GM21576 (cell line): ENCODE results near the gene PAPPA2.
"Not testable (repeated sequence)": the region's sequence is repeated elsewhere in the genome, so short reads cannot be mapped to it uniquely, and the experiment has no call there.

Experiments
- ATAC-seq: cut with Tn5 transposase; IDR thresholded peaks from one replicate; pipeline ENCODE4 v1.9.1; 2021; ENCODE audit warnings: mild to moderate bottlenecking, moderate library complexity; ENCODE audit not compliant: unreplicated experiment

Gene PAPPA2, protein sequence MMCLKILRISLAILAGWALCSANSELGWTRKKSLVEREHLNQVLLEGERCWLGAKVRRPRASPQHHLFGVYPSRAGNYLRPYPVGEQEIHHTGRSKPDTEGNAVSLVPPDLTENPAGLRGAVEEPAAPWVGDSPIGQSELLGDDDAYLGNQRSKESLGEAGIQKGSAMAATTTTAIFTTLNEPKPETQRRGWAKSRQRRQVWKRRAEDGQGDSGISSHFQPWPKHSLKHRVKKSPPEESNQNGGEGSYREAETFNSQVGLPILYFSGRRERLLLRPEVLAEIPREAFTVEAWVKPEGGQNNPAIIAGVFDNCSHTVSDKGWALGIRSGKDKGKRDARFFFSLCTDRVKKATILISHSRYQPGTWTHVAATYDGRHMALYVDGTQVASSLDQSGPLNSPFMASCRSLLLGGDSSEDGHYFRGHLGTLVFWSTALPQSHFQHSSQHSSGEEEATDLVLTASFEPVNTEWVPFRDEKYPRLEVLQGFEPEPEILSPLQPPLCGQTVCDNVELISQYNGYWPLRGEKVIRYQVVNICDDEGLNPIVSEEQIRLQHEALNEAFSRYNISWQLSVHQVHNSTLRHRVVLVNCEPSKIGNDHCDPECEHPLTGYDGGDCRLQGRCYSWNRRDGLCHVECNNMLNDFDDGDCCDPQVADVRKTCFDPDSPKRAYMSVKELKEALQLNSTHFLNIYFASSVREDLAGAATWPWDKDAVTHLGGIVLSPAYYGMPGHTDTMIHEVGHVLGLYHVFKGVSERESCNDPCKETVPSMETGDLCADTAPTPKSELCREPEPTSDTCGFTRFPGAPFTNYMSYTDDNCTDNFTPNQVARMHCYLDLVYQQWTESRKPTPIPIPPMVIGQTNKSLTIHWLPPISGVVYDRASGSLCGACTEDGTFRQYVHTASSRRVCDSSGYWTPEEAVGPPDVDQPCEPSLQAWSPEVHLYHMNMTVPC (N-terminal part only)

DNA sequence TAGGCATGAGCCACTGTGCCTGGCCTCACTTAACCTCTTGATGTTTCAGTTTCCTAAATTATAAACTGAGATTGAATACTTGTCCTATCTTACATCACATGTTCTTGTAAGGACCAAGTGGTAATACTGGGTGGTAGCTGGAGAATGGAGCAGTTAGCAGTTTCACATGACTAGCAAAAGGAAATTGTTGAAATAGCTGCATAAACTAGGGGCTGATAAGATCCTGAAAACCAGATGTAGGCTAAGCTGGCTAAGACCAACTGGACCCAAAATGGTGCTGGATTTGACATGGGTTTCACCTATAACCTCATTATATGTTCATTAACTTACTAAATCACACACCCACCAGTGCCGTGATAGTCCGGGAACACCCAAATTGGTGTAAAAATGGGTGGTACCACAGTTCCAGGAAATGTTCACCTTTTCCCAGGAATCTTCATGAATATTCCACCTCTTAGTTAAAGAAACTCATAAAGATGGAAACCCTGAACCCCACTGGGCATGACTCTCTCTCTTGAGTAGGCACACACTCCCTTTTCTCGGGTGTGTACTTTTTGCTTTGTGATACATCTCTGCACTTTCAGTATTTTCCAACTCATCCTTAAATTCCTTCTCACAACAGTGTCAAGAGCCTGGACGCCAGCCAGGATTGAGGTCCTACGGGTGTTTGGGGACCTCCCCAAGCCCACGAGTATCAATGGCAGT is at the start of gene PAPPA2:
Gene PAPPA2, plus strand, starts transcription at position 502 of the 705 bp plus-strand sequence. CDS start 93,148 bp downstream, outside the sequence.
- no peak for ATAC-seq

- no peak for ATAC-seq
These were observed 46.2 kb upstream of the PAPPA2 start for GRCh38 chr1:176416777-176417176.

GRCh38 chr1:176419608-176420007 is 43.4 kb upstream of the PAPPA2 start:
- not testable (repeated sequence) for ATAC-seq

DNA sequence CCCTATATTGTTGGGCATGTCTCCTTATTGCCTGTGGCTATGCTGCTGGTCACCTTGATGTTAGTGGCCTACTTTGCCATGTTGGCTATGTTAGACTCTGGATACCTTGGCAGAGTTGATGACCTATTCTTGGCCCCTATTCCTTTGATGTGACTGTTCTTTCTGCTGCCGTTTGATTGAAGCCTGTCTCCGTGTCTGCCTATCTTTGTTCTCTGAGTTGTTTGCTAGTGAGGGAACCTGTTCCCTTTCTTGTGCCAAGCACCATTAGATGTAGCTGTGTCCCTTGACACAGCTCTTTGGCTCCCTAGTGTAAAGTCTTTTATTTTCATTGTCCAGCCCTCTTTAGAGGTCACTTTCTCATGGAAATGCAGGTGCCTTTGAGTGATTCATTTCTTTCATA is 28.7 kb upstream of the PAPPA2 start:
- no peak for ATAC-seq

DNA sequence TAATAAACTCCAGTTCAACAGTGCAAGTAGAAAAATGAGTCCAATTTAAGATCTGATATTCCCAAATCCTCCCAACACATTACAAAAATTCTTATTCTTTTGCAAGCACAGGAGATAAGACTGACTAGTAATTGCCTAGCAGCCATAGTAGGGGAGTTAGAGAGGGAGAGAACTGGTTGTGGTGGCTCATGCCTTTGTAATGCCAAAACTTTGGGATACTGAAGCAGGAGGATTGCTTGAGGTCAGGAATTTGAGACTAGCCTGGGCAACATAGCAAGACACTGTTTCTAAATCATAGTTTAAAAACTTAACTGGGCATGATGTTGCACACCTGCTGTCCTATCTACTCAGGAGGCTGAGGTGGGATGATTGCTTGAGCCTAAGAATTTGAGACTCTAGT is 26.7 kb upstream of the PAPPA2 start:
- ATAC-seq: no peak

GRCh38 chr1:176440176-176440575 is 22.8 kb upstream of the PAPPA2 start:
- ATAC-seq: no peak

DNA sequence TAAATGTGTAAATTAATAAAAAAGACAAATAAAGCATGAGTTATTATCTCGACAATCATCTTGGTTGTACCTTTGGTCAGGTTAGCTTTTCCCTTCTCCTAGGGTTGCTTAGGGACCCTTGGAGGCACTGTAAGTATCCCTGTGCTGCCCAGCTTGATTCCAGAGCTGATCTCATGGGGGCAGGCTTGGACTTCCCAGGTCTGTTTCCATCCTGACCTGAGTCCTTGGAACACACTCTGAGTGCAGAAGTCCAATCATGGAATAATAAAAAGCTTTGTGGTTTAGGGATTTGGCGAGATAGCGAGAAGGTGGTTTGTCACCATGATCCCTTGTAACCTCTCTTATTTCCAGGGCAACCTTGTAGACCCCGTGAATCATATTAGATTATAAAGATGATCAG is 18.7 kb upstream of the PAPPA2 start:
- ATAC-seq: no peak

DNA sequence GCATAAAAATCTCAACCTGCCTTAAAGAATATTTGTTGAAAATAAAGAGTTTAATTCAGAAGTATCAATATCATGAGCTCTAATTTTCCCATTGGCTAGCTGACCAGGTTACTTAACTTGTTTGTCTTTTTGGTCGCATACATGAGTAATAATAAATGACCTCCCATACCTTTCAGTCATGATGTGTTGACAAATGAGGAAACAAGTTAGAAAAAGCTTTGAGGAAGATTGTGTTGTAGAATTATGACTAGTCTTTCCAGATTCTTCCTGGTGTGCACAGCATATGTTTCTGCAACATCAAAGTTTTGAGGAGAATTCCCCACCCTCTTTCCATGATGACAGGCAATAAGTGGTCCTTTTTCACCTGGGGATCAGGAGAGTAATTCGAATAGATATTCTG is 17.6 kb upstream of the PAPPA2 start:
- no peak for ATAC-seq

DNA sequence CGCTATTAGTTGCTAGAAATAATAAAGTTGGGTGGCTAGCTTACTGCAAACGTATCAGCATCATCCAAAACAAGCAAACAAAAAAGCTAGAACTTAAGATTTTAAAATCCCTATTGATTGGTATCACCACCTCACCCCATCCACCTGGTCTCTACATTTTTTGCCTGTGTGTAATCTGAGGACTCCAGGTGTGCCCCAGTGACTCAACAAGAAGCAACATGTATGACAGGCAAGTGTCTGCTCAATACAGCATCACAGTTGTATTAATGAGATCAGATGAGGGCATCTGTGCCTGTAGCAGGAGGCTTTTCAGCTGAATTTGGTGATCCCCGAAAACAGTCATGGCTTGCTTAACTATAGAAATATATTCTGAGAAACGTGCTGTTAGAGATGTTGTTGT is 14.6 kb upstream of the PAPPA2 start:
- ATAC-seq: no peak

- ATAC-seq: no peak
These were observed 12.4 kb upstream of the PAPPA2 start for GRCh38 chr1:176450526-176450925.

DNA sequence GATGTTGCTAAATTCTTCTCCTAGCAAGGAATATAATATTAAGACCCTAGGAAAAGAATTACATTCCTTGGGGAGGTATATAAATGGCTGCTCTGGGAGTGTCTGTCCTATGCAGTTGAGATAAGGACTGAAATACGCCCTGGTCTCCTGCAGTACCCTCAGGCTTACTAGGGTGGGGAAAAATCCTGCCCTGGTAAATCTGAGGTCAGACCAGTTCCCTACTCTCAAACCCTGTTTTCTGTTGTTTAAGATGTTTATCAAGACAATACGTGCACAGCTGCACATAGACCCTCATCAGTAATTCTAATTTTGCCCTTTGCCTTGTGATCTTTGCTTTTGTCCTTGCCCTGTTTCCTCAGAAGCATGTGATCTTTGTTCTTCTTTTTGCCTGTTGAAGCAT is 11.2 kb upstream of the PAPPA2 start:
- ATAC-seq: not testable (repeated sequence)

GRCh38 chr1:176456795-176457194 is 6.2 kb upstream of the PAPPA2 start:
- ATAC-seq: no peak

DNA sequence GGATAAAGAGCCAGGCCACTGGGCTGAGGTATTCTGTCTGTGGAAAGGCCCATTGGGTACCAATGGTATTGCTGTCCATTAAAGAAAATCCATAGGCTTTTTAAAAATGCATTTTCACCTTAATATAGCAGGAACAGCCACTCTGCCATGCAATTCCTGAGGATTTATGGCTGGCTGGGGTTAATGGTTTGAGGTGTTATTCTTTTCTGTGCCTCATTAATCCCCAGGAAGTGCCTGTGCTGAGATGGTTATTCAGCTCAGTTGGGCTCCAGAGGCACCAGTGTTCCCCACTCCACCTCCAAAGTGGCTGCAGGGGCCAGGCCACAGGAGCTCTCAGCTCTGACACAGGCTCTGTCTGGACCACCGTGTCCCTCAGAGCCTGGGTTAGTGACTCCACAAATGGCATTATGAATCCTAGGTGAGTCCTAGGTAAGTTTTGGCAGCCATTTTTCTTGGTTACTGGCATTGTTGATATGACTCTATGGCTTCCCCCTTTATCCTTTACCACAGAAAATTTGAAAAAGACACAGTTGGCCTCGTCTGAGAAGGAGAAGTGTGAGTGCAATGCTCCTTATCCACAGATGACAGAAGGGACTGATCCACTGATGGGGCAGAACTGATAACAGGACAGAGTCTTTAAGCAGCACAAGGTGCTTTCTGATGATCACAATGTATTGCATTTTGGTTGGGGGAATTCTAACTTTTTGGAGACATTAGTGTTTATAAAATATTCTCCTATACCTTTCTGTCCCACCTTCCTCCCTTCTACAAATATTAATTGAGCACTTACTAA is 2.2 kb upstream of the PAPPA2 start:
- no peak for ATAC-seq

DNA sequence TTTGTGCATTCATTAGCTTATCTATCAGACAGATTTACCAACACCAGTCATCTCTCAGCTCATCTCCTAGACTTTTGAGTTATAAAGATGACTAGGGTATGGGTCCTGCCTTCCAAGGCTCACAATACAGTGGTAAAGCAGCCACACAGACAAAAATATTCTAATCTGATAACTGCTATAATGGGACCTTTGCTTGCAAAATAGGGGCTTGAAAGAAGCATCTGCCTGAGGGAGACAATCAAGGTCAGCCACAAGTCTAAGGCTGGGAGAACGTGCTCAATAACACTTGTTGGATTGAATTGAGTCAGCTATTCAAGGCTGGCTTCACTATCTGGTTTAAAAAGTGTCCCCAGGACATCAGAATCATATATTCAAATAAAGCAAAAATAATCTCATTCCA is 1.4 kb upstream of the PAPPA2 start:
- no peak for ATAC-seq

- no peak for ATAC-seq
These were observed 3.5 kb downstream of the PAPPA2 start for GRCh38 chr1:176466514-176466913.

- ATAC-seq: no peak
These were observed 6.6 kb downstream of the PAPPA2 start for GRCh38 chr1:176469450-176470010.

DNA sequence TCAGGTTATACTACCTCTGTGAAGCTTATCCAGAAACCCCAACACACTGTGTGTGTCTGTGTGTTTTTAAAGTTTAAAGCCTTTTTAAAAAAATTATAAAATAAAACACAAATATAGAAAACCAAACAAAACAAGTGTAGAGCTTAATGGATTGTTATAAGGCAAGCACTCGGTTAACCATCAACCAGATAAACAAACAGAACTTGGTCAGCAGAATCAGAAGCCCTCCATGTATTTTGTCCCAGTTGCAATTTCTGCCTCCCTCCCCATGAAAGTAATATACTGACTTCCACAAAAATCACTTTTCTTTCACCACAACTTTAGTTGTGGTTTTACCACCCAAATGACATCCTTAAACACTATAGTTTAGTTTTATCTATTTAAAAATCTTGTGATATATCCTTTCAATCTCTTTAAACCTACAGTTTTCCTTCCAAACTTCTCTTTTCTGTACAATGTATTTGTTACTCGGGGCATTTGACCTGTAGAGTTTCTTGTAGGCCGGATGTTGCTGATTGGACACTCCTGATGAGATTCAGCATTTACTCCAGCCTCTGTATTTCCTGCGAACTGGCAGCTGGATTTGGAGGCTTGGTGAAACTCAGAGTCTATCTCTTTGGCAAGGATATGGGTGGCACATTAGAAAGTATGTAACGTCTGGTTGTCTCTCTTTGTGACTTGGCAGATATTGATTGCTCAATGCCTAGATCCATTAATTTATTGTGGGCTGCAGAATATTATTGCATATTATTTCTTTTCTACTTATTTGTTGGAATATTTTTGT is 8.6 kb downstream of the PAPPA2 start:
- ATAC-seq: no peak

DNA sequence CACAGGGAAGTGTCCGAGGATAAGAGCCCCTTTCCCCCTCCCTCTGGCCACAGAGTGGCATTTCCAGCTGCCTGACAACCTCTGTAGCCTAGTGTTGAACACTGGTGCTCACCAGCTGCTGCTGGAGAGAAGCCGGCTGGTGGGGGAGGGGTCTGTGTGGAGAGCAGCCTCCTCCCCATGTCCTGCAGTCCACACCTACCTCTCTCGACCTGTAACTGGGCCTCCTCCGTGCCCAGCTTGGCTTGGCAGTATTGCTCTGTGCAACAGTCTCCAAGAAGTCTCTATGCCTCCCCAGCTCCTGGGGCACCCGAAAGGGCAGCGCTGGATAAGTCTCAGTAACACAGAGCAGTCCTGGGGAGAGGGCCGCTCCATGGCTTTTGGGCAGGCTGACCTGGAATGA is 17.0 kb downstream of the PAPPA2 start:
- no peak for ATAC-seq

DNA sequence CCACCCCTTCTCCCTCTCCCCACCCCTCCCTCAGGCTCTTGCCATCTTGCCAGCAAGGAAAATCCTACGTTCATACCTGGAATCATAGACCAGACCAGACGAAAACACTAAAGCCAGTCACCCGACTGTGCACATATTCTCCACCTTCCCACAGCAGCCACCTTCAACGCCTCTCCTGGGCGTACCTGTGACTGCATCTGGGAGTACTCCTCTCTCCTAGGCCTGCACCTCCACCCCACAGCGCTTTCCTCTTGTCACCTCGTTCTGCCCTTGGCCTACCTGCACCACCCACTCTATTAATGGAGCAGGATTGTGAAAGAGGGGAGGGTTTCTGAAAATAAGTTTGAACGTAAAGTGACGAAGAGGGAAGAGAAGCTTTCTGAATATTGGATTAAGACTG is 17.8 kb downstream of the PAPPA2 start:
- ATAC-seq: no peak
